Right lung (tissue), 5 donors: ENCODE measurements around the gene ATP6V0D1. TPM values are rescaled to one million over a fixed set of nuclear protein-coding genes. Genes with fewer than 3 reads are reported as not detected.
"Not testable (repeated sequence)": the region's sequence is repeated elsewhere in the genome, so short reads cannot be mapped to it uniquely, and the experiment has no call there.

Source experiments
- DNase-seq, 2 donors: peaks; one replicate each; pipeline ENCODE4 v3.0.0-alpha.2; 2013
- polyA plus RNA-seq, 5 donors: library from polyadenylated mRNA; unstranded; fragments of 120-200 nt; gene quantifications; one replicate each; pipeline versions ENCODE4 v1.2.1 to v1.2.3, GENCODE V29; 2013; ENCODE audit warnings: inconsistent platforms in 1 of 5, low replicate concordance in 1 of 5; ENCODE audit not compliant: insufficient read length in 5 of 5, insufficient read depth in 1 of 5

The ATP6V0D1 gene
- polyA plus RNA-seq, 5 donors: 44.5 to 73.4 (median 48.8) TPM

DNA sequence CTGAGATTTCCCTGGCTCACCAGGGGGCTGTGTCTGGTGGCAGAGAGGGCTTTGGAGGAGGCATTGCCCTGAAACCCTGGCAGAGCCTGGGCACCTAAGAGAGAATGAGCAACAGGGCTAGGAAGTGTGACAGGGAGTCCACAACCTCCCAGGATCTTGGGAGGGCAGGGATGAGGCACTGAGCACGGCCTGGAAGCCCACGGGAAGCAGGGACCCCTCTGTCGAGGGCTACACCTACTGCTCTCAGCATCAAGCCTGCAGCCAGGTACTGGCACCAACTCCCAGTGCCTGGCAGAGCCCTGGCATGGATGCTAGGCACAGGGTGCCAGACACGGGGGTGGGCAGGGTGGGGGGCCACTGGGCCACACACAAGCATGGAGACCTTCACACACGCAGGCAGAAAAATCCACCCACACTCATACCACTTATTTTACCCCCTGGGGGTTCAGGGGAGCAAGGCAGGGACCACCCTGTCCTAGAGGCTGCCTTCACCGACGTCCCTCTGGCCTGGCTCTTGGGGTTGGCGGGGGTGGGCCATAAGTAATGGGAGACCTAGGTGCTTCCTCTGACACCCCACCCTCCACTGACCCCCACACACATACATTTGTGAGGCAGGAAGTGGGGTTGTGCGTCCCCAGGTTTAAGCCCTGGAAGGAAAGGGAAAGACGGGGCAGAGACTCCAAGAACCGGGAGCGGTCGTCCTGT is 51.0 kb downstream of the ATP6V0D1 start:
- DNase-seq: no peak

DNA sequence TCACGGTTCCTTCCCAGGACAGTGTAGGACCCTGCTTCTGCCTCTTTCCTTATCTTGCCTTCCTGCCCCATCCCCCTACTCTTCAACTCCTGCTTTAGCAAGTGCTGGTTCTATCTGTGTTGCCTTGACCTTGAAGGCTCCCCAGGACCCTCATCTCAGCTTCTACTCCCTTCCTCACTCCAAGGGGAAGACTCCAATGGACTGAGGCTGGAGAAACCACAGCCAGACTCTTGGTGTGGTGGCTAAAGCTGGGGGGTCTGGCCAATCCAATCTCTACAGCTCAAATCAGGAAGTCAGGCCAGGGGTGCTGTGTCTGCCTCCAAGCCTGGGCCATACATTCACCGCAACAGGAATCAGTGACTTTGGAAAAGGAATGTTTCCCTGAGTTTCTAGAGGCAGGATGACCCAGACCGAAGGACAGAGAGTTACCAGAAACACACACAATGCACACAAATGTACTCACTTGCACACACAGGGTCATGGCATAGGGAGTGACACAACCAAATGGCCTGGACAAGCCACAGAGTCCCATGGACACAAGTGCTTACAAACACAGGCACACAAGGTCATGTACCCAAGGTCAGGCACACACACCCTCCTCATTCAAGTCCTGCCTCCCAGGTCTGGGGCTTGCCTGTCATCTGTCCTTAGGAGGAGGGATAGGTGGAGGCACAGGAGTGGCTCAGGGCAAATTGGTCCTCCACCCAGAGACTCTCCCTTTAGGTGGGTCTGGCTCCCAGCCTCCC is 51.7 kb downstream of the ATP6V0D1 start:
- DNase-seq: no peak

DNA sequence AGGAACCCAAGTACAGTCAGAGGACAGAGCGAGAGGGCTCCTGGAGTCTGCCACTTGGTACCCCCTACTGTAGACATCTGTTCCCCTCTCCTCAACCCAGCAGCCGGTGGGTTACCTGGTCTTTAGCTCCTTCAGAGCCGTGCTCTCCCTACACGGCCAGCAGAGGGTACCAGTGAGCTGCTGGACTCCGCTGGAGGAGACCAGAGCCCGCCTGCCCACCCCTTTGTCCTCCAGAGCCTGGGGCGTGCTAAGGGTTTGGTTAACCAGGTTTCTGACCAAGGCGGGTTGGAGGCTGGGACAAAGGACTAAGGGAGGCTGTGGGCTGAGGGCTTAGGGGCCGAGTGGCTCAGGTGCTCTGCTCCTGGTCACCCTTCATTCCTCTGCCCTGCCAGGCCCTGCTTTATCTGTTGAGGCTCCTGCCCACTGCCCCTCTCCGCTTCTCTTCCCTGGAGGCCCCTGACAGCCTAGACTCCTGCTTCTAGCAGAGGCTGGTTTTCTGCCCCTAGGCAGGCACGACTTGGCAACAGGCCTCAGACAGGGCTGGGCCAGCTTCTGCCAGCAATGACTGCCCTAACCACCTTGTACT is 52.7 kb downstream of the ATP6V0D1 start:
- peak in 1 of 2 donors; percentile 69 for DNase-seq

DNA sequence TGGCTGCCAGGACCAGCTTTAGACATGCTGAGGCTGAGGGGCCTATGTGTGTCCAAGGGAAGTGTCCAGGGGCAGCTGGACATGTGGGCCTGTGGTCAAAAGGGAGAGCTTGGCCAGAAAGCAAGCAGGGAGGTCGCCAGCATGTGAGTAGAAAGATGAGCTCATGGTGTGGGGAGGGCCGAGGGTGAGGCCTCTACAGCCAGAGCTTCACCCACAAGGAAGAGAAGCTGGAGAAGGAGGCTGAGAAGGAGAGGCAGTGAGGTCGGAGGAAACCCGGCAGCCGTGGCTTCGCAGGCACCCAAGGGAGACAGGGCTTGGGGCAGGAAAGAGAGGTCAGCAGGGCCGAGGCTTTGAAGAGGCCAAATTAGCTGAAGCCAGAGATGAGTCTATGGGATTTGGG is 54.0 kb downstream of the ATP6V0D1 start:
- no peak for DNase-seq

DNA sequence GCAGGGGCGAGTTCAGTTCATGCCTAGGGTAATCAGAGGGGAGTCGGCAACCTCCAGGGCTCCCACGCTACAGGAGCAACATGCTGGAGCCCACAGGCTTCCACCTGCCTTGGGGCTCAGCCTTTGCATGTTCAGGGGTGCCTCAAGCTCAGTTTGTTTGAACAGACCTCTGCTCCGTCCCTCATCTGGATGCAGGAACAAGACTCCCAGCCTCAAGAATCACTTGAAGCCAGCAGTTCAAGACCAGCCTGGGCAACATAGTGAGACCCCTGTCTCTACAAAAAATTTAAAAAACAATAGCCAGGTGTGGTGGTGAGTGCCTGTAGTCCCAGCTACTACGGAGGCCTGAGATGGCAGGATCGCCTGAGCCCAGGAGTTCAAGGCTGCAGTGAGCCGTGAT is 54.9 kb downstream of the ATP6V0D1 start:
- DNase-seq: no peak

DNA sequence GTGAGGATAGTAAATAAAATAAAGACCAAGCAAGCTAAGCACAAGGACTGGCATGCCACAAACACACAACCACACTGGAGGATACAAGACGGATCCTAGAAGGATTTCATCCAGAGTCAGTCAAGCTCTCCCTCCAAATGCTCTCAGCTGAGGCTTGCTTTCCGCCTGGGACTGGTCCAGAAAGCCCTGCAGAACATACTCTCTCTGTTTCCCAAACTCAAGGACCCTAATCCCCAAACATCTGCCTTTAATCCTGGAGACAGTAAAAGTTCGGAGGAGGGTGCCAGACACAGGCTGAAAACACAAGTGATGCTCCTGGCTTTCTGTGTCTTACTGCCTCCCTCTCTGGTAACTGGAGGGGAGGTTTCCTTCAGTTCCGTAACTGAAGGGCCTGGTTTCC is 55.4 kb downstream of the ATP6V0D1 start:
- DNase-seq: no peak

DNA sequence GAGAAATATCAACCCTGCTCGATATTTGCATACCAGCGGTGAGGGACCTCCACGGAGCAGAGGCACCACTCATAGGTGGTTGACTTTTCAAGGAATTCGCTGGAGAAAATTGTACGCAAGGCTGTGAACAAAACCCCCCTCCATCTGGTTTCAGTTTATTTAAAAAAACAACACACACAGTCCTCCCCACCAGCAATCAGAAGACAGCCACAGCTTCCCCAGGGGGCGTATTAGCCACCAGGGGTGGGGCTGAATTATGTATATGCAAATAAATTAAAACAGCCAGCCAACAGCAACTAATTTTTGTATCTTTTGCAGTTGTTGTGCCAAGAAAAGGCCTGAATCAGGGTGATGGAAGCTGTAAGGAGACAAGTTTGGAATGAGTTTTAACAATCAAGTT is 55.9 kb downstream of the ATP6V0D1 start:
- no peak for DNase-seq

DNA sequence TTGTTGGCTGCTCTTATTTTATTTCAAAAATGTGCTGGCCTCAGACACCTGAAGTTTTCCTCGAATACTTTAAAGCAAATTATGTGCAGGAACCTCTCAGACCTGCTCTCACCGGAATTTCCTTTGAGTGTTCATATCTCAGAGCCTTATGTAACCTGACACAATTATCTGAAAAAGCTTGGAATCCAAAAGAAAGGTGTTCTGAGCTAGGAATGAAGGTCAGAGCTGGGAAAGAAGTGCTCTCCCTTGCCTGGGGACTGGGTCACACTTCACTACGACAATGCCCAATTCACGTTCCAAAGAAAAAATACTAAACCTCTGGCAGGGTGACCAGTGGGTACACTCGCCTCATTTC is 56.7 kb downstream of the ATP6V0D1 start:
- DNase-seq: no peak

DNA sequence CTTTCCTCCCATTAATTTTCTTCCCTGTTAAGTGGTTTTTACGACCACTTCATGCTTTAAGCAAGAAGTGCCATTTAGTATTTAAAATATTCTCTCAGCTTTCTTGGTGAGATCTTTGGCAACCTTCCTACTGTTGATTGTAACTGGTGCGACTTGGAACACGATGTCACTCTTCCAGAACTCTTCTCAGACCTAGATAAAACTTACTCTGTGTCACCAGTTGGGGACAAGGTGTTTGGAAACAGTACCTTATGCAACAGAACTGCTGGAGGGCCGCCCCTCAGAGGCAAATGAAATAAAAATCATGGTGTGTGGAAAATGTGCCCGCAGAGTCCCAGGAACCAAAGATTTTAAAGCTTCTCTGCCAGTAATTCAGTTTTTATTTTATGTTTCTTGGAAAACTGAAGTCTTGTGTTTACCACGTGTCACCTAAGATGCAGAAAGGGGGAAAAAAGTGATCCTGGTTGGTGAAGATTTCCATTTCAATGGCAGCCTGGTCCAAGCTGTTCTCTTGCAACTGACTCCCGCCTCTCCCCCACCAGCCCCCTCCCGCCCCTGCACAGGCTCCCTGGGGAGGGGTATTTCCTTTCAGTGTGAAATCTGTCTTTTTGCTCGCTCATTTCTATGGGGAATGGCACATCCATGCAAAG is 57.2 kb downstream of the ATP6V0D1 start:
- DNase-seq: no peak

DNA sequence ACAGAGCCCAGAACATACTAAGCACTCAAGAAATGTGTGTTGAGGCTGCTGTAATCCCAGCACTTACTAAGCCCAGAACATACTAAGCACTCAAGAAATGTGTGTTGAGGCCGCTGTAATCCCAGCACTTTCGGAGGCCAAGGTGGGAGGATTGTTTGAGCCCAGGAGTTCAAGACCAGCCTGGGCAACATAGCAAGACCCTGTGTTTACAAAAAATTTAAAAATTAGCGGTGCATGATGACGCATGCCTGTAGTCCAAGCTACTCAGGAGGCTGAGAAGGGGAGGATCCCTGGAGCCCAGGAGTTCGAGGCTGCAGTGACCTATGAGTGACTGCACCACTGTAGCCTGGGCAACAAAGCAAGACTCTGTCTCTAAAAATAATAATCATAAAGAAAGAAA is 57.9 kb downstream of the ATP6V0D1 start:
- no peak for DNase-seq

DNA sequence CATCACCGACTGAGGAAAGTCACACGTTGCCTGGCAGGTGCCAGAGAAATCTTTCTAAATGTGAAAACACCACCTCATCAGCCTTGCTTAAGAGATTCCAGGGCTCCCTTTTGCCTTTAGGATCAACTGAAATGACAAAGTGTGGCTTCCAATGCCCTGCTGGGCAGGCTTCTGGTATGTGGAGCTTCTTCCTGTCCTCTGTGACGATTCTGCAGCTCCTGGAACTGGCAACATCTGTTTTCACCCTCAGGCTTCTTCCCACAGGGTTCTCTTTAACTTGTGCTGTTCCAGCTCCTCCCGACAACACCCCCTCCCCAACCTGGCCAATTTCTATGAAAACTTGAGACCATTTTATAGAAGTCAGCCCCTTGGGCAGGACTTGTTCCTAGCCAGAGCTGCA is 59.9 kb downstream of the ATP6V0D1 start:
- no peak for DNase-seq

DNA sequence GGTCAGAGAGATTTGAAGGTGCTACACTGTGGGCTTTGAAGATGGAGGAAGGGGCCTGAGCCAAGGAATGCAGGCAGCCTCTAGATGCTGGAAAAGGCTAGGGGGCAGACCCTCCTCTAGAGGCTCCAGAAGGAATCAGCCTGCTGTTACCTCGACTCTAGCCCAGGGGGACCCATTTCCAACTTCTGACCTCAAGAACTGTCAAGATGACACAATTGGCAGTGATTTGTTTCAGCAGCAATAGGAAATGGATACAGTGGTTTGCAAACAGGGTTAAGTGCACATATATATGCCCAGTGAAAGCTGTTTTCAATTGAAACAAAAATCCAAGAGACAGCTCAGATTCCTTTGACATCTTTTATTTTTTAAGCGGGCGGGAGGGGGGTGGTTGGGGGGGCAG is 61.0 kb downstream of the ATP6V0D1 start:
- no peak for DNase-seq

DNA sequence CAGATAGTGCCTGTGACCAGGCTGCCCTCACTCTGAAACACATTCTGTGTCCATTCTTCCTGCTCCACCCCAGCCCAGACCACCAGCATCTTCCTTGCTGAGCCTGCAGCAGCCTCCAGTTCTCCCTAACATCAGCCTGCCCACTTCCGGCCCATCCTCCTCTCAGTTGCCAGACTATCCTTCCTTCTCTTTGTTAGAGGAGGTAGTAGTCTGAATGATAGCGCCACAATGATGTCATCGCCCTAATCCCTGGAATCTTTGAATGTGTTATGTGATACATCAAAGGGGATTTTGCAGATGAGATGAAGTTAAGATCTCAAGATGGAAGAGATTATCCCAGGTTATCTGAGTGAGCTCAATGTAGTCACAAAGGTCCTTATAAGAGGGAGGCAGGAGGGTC is 61.5 kb downstream of the ATP6V0D1 start:
- no peak for DNase-seq

DNA sequence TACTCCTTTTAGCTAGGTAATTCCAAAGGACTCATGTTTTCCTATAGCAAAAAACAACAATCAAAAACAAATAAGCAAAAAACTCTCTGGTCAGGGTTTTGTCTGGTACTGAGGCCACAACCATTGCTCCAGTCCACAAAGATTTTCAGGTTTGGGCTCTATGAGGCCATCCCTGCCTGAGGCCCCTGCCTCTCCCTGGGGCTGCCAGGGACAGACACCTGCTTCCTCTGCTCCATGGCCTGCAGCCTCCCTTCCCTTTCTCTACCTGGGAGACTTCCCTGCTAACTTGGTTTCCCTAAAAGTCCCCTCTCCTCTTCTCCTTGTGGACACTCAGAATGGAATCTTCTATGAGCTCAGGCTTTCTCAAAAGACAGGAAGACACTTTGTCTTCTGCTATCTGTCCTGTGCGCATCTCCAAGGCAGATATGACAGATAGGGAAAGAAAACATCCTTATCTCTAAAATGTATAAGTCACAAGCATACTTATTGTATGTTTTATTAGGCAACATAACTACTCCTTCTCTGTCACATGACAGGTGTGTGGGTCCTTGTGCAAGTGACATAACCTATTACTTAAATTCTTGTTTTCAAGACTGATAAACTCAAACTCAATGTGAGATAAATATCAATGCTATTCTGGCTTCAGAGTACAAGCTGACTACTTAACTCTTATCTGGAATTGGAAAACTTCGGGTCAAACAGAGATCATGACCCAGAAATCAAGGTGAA is 63.5 kb downstream of the ATP6V0D1 start:
- no peak for DNase-seq

DNA sequence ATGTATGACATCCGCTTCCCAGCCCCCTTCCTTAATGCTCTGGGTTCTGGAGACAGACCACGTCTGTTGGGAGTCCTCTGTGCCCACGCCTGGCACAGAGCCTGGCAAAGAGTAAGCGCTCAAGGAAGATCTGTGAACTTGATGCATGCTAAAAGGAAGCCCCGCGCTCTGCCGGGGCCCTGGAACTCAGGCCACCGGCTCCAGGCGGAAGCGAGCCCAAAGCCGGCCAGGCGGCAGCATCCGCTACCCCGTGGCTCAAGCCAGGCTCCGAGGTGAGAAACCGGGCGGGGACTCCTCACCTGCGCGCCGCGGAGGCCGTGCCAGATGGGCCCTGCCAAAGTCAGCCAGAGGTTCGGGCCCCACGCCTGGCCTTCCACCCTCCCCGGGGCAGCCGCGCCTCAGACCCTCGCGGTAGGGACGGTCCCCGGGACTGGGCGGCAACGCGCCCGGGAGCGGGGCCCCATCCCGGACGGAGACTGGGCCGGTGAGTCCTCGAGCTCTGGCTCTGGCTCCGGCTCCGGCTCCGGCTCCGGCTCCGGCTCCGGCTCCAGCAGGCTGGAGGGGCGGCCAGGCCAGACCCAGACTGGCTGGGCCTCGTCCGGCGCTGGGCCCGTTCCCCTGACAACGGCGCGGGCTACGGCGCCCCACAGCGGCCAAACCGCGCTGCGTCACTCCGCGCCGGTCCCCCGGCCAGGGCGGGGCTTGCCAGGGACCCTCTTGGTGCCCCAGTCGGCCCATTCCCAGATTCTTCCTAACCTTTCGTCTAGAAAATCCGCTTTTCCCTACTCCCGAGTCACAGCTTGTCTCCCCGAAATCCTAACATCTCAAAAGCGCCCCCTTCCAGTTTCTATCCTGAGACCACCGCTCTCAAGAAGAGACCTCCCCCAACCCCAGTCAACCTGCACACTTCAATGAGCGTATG is 64.8 kb downstream of the ATP6V0D1 start, which contains the start of gene ZDHHC1:
Gene ZDHHC1, minus strand, starts transcription at position 606 of the 922 bp plus-strand sequence. CDS start 8,702 bp downstream, outside the sequence.
- peak in 1 of 2 donors; percentile 79 for DNase-seq

DNA sequence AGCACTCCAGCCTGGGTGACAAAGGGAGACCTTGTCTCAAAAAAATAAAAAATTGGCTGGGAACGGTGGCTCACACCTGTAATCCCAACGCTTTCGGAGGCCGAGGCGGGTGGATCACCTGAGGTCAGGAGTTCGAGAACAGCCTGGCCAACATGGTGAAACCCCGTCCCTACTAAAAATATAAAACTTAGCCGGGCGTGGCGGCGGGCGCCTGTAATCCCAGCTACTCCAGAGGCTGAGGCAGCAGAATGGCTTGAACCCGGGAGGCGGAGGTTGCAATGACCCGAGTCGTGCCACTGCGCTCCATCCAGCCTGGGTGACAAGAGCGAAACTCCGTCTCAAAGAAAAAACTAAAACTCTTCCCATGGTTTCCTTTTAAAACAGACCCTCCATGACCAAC is 65.5 kb downstream of the ATP6V0D1 start:
- DNase-seq: not testable (repeated sequence)

DNA sequence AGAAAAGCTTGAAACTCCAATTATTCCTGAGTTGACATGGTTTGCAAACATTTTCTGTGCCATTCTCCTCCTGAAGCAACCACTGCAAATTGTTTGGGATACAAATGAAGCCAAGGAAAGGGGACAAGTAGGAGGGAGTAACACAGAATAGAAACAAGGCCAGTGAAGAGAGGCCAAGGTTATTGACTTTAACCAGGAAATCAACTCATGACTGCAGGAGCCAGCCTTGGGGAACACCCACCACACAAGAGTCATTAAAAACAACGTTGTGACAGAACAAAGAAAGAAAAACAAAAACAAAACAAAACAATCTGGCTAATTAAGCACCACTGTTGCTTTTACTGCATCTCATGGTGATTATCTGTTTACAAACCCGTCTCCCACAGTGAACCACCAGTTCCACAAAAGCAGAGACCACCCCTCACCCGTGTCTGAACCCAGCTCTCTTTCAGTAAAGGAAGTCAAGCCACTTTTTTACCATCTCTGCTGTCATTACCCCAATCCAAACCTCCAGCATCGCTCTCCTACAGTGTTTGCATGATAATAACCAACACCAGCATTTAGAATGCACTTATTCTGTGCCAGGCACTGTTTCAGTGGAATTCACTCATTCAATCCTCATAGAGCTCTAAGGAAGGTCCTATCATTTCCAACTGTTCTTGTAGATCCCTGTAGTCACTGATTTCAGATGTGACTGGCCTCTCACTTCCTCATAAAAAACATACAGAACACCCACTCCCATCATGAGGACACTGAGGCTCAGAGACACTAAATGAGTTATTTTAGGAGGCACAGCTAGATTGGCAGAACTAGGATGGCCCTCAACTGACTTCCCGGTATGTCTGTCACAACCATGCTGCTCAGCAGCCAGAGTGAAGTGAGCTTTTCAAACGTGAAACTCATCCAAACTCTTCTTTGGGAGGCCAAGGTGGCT is 66.7 kb downstream of the ATP6V0D1 start:
- no peak for DNase-seq

DNA sequence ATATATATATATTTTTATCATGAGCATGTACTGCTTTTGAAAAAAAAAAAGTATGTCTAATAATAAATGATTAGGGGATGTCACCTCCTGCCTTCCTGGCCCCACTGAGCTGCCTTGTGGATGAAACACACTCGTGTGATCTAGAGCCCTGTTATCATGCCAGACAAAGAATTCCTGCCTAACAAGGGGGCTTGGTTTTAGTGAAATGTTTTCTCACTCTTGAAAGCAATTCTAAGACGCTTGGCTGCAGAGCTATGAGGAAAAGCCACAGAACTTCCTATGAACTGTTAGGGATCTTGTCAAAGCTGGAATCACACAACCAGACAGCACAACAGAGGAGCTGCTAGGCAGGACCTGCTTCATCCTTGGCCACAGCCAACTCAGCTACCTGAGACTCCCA is 68.7 kb downstream of the ATP6V0D1 start:
- no peak for DNase-seq

DNA sequence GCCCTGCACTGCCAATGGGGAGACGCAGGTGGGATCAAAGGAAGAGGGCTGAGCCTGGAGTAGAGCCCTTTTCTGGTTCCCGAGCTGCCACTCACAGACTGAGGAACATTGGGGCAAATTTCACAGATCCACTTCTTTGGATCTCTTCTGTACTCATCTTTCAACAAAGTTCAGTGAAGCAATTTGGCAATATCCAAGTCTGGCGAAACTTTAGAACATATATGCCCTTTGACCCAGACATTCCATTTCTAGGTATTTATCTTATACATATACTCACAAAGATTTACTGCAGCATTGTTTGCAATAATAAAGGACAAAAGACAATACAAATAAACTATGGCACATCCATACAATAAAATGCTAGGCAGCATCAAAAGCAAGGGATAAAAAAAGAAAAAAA is 69.6 kb downstream of the ATP6V0D1 start:
- no peak for DNase-seq

DNA sequence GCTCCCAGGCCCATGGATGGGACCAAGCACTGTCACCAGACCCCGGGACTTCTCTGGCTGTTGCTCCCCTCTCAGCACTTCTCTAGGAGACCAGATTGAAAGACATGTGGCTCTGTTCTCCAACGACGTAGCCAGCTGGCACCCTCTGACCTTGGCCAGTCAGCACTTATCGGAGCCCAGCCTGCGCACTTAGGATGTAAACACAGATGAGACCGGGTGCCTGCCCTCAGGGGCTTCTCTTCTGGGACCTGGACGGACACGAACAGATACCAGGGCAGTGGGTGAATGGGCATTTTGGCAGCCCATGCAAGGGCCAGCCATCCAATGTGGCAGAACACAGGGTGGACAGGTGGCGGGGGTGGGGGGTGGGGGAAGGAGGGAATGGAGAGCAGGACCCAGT is 71.3 kb downstream of the ATP6V0D1 start:
- no peak for DNase-seq
